Left lobe of liver (tissue), 2 donors: ENCODE measurements around the gene ARHGAP22. TPM values are rescaled to one million over a fixed set of nuclear protein-coding genes. Genes with fewer than 3 reads are reported as not detected.

Source experiments
- ATAC-seq: fragments of 200-7000 bp; cut with Tn5 transposase; one replicate; pipeline ENCODE4 v1.9.1; 2020; ENCODE audit warnings: mild to moderate bottlenecking, moderate library complexity
- DNase-seq: peaks from one replicate; pipeline ENCODE4 v3.0.0-alpha.2; 2020; ENCODE audit warnings: low spot score
- total RNA-seq: library from RNA; stranded (reverse); gene quantifications from one replicate; pipeline ENCODE4 v1.2.1, GENCODE V29; 2021
- donor health status: DM: no; HTN: no; CAD: no; lungs with moderate emphysema.
- donor health status: DM: no; HTN: yes; CAD: no.

ARHGAP22 gene
- total RNA-seq, 1 donor from 2014 or later, result 0.13 TPM

DNA sequence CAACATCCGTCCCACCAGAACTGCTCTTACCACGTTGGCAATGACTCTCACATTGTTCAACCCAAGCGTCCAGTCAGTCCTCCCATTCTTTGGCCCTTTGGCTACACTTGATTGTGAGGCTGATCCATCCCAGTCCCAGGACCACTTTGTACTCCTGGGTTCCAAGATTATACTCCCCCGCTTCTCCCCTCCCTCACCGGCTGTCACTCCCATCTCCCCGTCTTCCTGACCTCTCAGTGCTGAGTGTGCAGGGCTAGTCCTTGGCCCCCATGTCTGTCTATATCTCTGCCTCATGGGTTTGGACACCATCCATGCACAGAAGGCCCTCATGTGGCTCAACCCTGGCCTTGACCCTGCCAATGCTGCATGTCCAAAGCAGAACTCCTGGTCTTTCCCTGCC lies 12.5 kb downstream of the ARHGAP22 start:
- no peak for DNase-seq
- ATAC-seq, result no peak

DNA sequence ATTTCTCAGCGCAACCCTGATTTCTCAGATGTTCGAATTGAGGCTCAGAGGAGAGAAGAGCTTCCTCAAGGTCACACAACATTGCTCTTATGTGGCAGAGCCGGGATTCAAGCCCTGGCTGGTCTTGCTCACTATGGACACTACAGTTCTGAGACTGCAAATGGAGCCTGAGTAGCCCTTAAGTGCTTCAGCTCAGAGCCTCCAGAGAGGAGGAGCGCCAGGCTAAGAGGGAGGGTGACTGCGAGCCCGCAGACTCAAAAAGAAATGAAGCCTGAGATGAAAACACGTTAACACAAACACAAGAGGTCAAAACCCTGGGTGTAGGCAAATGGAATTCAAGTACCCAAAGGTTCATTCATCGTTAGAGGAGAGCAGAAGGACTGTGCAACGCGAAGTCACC lies 13.9 kb downstream of the ARHGAP22 start:
- no peak for ATAC-seq
- DNase-seq, result no peak

DNA sequence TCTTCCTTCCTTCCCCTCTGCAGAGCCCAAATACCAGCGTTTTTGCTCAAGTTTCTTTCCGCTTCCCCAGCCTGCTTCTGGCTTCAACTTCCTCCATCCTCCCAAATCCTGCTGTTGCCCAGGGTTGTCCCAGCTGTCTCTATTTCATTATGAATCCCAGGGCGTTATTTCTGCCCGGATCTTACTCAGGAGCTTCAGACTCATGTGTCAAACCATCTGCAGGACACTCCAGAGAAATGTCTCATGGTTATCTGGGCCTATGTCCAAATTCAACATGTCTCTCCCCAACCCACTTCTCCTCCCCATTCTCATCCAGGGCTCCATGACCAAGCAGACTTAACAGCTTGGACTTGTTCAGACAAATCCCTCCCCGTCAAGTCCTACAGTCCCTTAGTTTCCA lies 15.6 kb downstream of the ARHGAP22 start:
- ATAC-seq (no peak), DNase-seq (no peak)

DNA sequence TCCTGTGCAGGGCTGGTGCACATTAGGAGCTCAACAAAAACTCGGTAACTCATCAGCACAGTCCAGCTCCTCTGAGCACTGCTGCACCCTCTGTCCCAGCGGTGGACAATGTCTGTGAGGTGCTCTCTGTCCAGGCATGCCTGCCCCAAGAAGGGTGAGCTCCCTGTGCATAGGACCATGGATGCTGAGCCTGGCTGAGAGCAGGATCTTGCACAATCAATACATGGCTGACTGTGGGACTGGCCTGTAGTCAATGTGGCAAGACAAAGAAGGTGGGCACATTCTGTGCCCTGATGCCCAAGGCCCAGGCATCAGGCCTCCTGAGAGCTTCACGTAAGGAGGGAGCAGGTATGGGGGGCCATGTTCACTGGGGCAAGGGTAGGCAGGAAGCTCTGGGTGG lies 17.1 kb downstream of the ARHGAP22 start:
- ATAC-seq (no peak), DNase-seq (no peak)

DNA sequence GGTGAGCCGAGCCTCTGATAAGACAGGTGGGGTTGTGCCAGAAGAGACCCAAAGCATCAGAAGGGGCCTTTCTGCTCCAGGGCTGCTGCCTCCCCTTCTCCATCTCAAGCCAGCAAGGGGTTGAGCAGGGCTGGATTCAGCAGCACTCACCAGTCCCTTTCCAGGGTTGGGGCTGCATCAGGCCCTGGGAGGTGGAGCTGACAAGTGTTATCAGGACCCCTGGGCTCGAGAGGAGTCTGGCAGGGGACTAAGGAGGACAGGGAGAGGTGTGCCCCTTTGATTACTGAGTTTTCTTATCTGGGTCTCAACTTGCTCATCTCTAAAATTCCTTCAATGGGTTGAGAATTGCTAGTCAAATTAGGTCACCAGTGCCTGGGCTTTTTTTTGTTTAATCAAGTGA lies 17.8 kb downstream of the ARHGAP22 start:
- DNase-seq (no peak), ATAC-seq (no peak)

DNA sequence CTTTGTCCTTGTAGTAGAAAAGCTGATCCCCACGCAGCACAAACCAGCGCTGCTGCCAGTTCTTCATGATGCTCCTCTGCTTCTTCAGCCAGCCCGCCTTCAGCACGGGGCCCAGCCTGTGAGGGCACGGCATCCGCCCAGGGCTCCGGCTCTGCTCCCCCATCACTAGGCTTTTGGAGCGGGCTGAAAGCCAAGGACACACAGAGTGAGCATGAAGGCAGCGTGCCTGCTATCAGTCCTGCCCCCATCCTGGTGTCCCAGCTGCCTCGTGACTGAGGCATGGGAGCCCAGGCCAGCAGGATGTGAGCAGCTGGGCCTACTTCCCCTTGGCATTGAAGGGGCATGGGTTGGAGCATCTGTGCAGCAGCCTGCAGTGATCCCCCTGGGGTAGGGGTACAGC lies 21.9 kb downstream of the ARHGAP22 start:
- DNase-seq (no peak), ATAC-seq (no peak)

DNA sequence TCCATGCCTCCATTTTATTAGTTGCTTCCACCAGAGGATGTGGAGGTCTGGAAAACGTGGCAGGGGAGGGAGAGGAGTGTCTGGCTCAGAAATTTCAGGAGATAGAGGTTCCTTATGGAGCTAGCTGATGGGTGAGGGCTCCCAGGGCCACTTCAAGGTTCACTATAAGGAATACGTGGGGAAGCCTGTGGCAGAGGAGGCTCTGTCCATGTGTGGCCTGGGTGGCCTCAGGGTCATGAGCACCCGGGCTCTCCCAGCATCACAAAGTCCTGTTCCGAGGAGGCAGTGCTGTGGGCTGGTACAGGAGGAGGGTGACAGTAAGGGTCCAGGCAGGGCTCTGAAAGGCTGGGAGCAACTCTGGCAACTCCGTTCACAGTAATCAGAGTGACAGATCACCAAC lies 24.6 kb downstream of the ARHGAP22 start:
- ATAC-seq (no peak), DNase-seq (no peak)

DNA sequence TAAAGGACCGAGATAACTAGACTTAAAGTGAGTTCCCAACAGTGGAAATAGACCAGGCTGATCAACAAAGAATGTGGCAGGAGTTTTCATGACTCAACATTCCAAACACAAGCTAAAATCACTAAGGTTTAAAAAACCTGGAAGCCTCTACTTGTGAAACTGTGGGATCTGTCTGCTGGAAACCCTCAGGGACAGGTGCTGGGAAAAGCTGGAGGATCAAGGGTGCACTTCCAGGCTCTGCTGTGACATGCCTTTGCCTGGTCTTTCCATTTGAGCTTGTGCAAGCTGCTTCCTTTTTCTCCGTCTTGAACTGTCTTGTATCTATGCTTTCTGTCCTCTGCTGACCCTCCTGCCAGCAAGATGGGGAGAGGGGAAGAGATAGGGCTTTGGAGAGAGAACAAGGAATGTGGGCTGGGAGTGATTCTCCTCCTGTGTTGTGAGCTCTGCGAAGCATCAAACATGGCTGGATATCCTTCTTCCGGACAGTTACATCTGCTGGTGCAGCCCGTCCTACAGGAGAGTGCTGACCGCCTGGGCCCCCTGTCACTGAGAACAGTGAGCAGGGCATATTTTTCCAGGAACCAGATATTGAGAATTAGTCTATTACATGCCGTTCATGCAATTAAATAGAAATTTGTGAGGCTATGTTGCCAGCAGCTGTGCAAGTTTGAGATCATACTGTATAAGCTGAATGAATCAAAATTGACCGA lies 25.5 kb downstream of the ARHGAP22 start:
- no peak for DNase-seq
- no peak for ATAC-seq

DNA sequence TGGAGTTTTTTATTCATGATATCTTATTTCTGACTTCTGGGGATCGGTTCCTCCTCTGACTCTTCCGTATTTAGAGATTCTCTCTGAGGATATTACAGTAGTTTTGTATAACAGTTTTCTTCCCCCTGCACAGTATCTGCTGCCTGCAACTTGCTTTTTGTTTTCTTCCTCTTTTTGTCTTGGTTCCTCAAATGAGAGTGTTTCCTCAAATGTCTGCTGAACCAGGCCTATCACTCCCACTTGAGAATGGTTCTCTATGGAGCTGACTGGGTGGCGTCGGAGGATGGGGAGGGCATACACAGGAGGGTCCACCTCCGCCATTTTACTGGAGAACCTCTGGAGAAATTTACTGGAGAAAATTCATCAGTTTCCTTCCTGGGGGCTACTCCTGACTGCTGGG lies 27.7 kb downstream of the ARHGAP22 start:
- DNase-seq, result no peak

DNA sequence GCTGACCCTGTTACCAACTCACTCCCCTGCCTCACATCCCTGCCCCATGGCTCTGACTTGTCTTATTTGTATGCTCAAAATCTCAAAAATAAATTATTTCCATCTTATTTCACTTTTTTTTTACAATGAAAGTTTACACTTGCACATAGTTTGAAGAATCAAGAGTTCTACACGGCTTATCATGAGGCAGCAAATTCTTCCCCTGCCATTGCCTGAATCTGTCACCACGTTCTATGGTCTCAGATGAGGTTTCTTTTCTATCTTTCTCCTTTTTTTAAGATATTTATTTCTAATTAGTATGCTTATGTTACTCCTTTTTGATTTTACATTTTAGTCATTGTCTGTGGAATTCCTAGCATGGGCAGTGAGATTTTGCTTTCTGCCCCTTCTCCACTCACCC lies 28.4 kb downstream of the ARHGAP22 start:
- DNase-seq, result no peak
- ATAC-seq, result no peak

More for the DNA sequence above, 27.7 kb downstream of the ARHGAP22 start:
- peak; percentile 31 for ATAC-seq

DNA sequence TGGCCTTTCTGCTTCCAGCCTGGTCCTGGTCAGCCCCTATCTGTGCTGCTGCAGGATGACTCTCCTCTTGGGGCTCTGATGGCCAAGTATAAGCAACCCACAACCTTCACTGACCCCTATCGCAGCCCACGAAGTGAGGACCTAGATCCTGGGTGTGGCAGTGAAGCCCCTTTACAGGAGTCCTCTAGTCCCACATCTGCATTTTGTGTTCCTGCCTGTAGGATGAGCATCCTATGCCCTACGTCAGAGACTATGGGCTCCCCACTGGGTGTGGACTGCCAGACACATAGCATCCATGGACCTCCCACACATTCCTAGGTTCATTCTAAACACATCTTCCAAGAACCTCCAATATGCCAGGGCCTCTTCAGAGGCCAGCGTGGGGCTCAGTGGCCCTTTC lies 29.0 kb downstream of the ARHGAP22 start:
- DNase-seq, result no peak
- no peak for ATAC-seq

DNA sequence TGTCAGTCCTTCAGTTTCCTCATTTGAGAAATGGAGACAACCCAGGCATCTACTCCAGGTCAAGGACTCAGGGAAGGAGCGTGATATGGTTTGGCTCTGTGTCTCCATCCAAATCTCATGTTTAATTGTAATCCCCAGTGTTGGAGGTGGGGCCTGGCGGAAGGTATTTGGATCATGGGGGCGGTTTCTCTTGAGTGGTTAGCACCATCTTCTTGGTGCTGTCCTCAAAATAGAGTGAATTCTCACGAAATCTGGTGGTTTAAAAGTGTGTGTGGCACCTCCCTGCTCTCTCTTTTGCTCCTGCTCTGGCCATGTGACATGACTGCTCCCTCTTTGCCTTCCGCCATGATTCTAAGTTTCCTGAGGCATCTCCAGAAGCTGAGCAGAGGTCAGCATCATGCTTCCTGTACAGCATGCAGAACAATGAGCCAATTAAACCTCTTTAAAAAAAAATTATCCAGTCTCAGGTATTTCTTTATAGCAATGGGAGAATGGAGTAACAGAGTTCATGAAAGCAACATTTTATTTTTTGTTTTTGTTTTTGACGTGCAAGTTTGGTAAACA lies 30.0 kb downstream of the ARHGAP22 start:
- no peak for ATAC-seq
- no peak for DNase-seq

DNA sequence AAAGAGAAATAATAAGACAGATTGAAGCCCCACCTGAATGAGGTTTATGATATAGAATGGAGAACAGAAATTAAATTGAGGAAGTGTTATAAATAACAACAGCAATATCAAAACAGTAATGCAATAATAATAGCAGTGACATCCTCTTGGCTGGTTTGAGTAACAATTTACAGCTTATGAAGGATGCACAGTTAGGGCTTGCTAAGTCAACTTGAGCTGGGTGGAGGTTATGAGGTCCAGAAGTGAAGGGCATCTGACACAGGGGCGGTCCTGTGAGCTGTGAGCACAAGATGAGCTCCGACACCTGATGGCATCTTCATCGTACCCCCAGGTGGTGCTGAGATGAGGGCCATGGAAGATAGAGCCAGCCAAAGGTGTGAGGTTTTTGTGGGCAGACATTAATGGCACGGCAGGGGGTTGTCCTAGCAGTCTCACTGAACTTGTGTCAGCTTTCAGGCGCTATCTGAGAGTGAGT lies 30.5 kb downstream of the ARHGAP22 start:
- DNase-seq (no peak), ATAC-seq (no peak)

DNA sequence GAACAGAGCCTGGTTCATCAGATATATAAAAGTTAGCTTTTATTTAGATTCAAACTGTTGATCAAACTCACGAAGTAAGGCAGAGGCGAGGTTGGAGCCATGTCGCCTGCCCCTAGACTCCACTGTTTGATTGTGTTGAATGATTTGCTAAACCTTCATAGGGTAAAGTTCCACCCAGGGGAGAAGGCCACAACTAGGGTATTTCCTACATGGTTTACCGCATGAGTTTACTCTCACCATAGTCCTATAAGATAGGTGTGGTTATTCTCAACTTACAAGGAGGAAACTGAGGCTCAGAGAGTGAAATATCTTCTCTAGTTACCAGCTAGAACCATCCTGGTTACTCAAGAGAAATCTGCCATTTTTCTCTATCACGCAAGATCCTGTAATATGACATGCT lies 31.8 kb downstream of the ARHGAP22 start:
- ATAC-seq (no peak), DNase-seq (no peak)

DNA sequence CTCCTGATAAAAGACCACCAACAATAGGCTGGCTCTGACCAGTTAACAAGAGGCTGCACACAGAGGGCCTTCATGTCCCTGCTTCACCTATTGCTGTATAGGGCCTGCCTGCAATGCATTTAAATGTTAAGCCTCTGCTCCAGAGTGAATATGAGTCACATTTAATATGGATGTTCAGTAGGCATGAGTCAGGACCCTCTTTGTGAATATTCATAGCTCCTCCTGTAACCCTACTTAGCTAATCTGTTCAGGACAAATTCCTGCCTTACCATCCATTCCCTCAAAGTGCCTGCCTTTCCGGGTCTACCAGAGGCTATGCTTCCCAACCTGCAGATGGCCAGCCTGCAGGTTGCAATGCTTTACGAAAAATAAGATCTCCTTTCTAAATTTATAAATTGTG lies 32.5 kb downstream of the ARHGAP22 start:
- DNase-seq, result no peak

DNA sequence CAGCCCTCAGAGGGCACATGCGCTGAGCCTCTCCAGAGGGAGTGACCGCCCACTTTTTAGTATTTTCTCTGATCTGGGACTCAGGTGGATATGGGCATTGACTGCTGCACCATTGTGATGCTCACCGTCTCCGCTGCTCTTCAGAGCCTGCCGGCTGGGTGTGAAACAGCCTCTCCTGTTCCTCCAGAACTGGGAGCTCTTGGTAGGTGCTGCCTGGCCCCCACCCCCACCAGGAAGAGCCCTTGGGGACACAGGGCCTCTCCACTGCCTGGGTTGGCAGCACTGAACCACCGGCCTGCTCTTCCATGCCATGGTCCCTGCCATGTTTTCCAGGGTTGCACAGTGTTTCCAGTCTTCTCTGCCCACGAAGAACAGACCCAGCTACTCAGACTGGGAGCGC lies 36.3 kb downstream of the ARHGAP22 start:
- no peak for DNase-seq
- ATAC-seq, result no peak

More for the DNA sequence above, 32.5 kb downstream of the ARHGAP22 start:
- no peak for ATAC-seq

DNA sequence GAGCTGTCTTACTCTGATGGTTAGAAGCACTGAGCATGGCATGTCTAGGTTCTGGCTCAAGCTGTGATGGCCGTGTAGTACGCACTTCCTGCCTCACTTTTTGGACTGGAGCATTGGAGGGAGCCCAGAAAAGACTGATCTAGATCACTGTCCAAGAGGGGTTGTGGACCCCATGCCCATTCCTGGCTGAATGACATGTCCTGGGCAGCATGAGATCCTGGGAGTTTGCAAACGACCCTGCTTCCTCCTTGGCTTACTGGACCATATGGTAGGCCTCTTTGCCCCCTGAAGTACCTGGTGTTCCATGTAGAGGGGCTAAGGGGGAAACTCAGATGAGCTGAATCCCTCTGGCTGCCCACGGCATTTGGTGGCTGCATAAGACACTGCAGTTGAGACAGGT lies 36.7 kb downstream of the ARHGAP22 start:
- ATAC-seq, result no peak

DNA sequence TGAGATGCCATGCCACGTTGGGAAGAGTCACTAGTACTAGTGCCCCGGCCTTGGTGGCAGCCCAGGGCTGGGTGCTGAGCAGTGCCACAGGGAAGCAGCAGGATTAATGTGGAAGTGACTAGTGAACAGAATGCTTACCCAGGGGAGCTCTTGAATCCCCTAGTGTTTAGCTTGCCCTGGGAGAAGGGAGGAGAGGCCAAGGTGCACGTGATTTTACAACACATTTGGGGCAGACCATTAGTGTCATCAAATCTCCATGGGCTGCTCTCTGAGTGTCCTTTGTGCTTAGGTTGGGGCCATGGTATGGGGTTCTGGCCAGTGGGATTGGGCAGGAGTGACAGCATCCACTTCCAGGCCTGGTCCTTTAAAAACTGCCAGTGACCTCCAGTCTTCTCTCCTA lies 37.5 kb downstream of the ARHGAP22 start:
- DNase-seq (no peak), ATAC-seq (no peak)

More for the DNA sequence above, 36.7 kb downstream of the ARHGAP22 start:
- DNase-seq, result no peak

DNA sequence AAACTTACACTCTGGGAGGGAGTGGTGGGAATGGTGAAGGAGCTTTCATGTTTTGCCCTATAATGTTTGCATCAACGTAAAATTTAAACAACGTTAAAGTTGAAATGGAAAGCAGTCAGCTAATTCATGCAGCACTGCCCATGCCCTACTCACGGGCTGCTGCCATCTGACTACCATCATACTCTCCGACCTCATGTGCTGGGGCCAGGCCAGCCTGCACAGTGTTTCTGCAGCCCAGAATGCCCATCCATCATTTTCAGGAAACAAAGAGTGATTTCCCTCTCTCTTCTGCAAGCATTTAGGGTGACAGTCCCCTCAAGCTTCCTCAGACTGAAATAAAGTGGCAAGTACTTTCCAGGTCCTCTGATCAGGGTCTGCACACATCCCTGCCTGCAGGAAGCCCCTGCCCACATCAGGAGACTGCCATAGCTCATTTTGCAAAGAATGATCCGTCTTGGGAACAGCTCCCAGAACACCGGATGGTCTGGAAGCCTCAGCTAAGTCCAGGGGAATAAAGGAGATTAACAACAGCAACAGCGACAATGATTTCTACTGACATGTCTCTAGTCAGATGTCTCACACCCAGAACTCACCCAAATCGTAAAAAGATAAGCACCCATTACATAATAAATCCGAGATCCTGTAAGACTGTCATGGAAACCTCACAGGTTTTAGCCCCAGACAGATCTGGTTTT lies 40.3 kb downstream of the ARHGAP22 start:
- DNase-seq (peak; percentile 19), ATAC-seq (no peak)

DNA sequence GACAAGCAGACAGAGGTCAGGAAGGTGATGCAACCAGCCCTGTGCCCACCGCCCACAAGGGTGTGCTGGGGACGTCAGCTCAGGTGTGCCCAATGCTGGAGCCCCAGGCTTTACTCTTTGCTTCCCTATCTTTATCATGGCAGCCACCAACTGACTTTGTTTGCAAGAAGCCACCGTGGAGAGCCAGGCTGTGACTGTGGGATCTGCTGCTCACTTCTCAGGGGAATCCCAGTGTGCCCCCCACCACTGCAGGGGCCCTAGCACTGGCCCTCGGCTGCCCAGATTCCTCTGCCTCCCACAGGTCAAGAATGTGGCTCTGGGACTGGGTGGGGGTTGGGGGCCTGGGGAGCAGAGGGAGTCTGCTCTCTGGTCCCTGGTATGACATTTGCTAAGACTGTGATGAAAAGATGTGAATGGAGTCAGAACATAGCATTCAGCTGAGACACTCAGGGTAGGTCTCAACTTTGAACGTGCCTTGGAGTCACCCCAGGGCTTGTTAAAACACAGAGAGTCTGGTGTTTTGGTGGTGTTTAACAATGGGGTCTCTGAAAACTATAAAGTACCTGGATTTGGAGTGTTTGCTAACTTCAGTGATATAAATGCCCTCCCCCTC lies 47.3 kb downstream of the ARHGAP22 start:
- ATAC-seq (no peak), DNase-seq (peak; percentile 33)

DNA sequence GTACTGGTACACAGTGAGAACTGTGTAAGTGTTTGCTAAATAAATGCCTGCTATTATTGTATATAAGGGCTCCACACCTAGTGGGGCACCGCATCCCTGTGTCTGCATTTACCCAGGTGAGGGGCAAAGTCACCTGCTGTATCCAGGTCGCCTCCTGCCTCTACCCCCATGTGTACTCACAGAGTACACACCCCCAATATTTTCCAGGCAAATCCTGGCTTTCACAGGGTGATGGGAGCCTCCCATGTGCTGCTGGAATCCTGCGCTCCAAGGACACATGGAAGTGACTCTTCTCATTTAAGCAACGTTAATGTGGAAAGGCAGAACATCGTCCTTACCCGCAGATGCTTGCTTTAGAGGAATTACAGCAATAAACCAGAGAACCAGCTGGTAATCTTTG lies 48.2 kb downstream of the ARHGAP22 start:
- no peak for ATAC-seq
- no peak for DNase-seq

DNA sequence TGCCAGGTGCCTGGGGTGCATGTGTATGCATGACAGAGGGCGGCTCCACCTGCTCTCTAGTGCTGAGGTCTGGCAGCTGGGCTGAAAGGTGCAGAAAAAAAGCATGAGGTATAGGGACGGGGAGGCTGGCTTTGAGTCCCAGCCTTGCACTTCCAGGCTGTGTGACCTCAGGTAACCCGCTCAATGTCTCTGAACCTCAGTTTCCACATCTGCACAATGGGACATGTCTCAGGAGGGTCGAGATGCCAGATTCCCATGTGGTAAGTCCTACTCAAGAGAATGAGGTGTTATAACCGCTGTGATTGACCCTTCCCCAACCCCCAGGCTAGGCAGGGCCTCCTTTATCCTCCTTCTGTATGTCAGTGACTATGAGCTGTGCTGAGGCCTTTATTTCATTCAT lies 48.8 kb downstream of the ARHGAP22 start:
- DNase-seq, result no peak
- ATAC-seq, result no peak
